22Rv1 (cell line): Measurements from ENCODE around the gene PRKRA.

Experiments used
- ZFX ChIP-seq: fragments of 450-650 bp; IDR thresholded peaks from 2 replicates; pipeline ENCODE4 v1.6.1; 2017; ENCODE audit warnings: antibody characterized with exemption, borderline replicate concordance
- TF ChIP-seq, protein P1 (sequence below): fragments of 450-650 bp; IDR thresholded peaks from 2 replicates; pipeline ENCODE4 v1.5.1; 2017; ENCODE audit warnings: mild to moderate bottlenecking

DNA sequence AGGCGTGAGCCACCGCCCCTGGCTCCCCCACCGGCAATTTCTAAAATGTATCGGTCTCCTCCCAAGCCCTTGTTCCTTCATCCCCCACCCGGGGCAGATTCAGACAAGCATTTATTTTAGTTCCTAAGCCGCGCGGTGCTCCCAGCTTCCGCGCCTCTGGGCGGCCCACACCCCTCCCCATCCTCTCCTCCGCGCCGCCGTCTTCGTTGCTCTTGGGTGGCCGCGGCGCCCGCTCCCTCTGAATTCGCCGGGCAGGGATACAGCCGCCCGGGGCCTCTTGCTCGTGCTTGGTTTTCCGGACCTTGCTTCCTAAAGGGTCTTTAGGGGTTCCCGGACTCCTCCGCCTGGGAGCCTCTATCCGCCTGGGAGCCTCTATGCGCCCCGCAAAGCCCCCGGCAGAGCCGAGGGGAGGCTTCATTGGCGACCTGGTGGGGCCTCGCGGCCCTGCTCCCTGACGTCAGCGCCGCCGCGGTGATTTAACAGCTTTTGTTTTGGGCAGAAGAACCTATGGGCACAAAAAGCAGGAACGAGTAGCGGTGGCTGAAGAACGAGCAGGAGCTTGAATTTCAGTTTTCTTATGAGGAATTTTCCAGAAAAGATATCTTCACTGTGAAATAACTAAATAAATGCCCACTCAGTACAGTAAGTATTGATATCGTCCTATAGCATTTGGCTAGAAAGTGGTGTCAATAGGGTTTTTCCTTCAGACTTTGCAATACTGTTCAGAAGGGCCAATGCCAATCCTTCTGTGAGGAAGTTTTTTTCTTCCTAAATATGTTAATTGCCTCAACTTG, 37.3 kb downstream of the PRKRA start:
- TF ChIP-seq, protein P1, sequence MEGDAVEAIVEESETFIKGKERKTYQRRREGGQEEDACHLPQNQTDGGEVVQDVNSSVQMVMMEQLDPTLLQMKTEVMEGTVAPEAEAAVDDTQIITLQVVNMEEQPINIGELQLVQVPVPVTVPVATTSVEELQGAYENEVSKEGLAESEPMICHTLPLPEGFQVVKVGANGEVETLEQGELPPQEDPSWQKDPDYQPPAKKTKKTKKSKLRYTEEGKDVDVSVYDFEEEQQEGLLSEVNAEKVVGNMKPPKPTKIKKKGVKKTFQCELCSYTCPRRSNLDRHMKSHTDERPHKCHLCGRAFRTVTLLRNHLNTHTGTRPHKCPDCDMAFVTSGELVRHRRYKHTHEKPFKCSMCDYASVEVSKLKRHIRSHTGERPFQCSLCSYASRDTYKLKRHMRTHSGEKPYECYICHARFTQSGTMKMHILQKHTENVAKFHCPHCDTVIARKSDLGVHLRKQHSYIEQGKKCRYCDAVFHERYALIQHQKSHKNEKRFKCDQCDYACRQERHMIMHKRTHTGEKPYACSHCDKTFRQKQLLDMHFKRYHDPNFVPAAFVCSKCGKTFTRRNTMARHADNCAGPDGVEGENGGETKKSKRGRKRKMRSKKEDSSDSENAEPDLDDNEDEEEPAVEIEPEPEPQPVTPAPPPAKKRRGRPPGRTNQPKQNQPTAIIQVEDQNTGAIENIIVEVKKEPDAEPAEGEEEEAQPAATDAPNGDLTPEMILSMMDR: no peak
- TF ChIP-seq ZFX: no peak
